Breast epithelium (tissue), 4 donors: Measurements from ENCODE around the gene OSBPL3. TPM values are rescaled to one million over a fixed set of nuclear protein-coding genes. Genes with fewer than 3 reads are reported as not detected.

ENCODE experiments used
- DNase-seq, 2 donors: peaks; one replicate each; pipeline ENCODE4 v3.0.0-alpha.2; 2019; ENCODE audit warnings: low spot score in 2 of 2
- H3K27ac ChIP-seq, 2 donors: fragments of 200-600 bp; sonication (generic) in 1 of 2; one replicate each; pipeline ENCODE4 v1.5.1; 2016 to 2019; ENCODE audit warnings: mild to moderate bottlenecking in 1 of 2
- H3K27me3 ChIP-seq, 2 donors: fragments of 200-600 bp; sonication (generic) in 1 of 2; one replicate each; pipeline versions ENCODE4 v1.5.1 to v1.6.0; 2017 to 2019; ENCODE audit warnings: control low read depth in 1 of 2, mild to moderate bottlenecking in 1 of 2
- H3K36me3 ChIP-seq: fragments of 200-600 bp; one replicate; pipeline ENCODE4 v1.5.1; 2019
- H3K4me1 ChIP-seq, 2 donors: fragments of 200-600 bp; sonication (generic); one replicate each; pipeline ENCODE4 v1.5.1; 2016 to 2019; ENCODE audit warnings: control low read depth in 1 of 2
- H3K4me3 ChIP-seq, 3 donors: fragments of 200-600 bp; sonication (generic); 1 replicate in 2 of 3; 2 replicates in 1 of 3; pipeline ENCODE4 v1.5.1; 2016 to 2019; ENCODE audit warnings: mild to moderate bottlenecking in 3 of 3, moderate library complexity in 2 of 3
- H3K9me3 ChIP-seq, 2 donors: fragments of 200-600 bp; sonication (generic) in 1 of 2; one replicate each; pipeline ENCODE4 v1.5.1; 2016 to 2019; ENCODE audit warnings: control low read depth in 1 of 2
- POLR2A ChIP-seq: fragments of 450-650 bp; IDR thresholded peaks from one replicate; pipeline ENCODE4 v1.6.1; 2016; ENCODE audit warnings: antibody characterized with exemption, mild to moderate bottlenecking, moderate library complexity
- POLR2AphosphoS5 ChIP-seq, 3 donors: sonication (generic); formaldehyde crosslinking; IDR thresholded peaks; one replicate each; pipeline ENCODE4 v1.6.1; 2017; ENCODE audit warnings: antibody characterized with exemption in 3 of 3
- intact Hi-C: fragments of 100-400 bp; cut with DNase I; formaldehyde crosslinking; loops from one replicate; pipeline ENCODE4 v1.15.1; 2023; ENCODE audit warnings: low total_unique reads
- total RNA-seq, 3 donors: library from RNA; depleted of rRNA; stranded (reverse); fragments of >200 nt; gene quantifications; one replicate each; pipeline ENCODE4 v1.1.0, GENCODE V29; 2016
- TF ChIP-seq, protein P1 (sequence below), 3 donors: fragments of 450-650 bp; IDR thresholded peaks; one replicate each; pipeline ENCODE4 v1.5.1; 2016 to 2017; ENCODE audit warnings: antibody characterized with exemption in 3 of 3, mild to moderate bottlenecking in 3 of 3, moderate library complexity in 3 of 3

OSBPL3 gene
- total RNA-seq, 3 donors from 2014 or later: 6.4 to 20.5 (median 8.5) TPM

DNA sequence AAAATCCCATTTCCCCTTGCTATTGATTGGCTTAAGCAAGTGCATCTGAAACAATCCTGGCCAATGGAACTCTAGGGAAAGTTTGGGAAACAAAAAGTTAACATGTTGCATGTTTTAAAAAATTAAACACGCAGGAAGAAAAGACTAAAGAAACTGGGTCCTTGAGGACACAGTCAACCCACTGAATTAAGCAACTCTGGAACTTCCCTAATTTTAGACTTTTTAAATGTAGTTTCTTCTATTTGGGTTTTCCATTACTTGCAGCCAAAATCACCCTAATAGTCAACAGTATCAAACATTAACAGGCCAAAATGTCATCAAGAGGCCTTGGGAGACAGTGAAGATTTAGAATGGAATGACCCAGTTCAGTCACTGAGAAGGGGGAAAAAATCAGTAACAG, 40.6 kb downstream of the OSBPL3 start:
- Histone ChIP-seq H3K27ac (no peak overlapping the region), H3K27me3 (no peaks in the 10 kb centered on the region), H3K36me3 (no peaks in the 10 kb centered on the region), H3K9me3 (no peaks in the 10 kb centered on the region), H3K4me3 (no peak overlapping the region), H3K4me1 (no peaks in the 10 kb centered on the region)
- TF ChIP-seq POLR2A (no peak), POLR2AphosphoS5 (IDR thresholded peaks at IDR 0.05) (no peak)
- TF ChIP-seq, protein P1, sequence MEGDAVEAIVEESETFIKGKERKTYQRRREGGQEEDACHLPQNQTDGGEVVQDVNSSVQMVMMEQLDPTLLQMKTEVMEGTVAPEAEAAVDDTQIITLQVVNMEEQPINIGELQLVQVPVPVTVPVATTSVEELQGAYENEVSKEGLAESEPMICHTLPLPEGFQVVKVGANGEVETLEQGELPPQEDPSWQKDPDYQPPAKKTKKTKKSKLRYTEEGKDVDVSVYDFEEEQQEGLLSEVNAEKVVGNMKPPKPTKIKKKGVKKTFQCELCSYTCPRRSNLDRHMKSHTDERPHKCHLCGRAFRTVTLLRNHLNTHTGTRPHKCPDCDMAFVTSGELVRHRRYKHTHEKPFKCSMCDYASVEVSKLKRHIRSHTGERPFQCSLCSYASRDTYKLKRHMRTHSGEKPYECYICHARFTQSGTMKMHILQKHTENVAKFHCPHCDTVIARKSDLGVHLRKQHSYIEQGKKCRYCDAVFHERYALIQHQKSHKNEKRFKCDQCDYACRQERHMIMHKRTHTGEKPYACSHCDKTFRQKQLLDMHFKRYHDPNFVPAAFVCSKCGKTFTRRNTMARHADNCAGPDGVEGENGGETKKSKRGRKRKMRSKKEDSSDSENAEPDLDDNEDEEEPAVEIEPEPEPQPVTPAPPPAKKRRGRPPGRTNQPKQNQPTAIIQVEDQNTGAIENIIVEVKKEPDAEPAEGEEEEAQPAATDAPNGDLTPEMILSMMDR (IDR thresholded peaks at IDR 0.05): no peak
- intact Hi-C loops: no loop called here
- no peak for DNase-seq

- TF ChIP-seq, protein P1 (IDR thresholded peaks at IDR 0.05): no peak
- TF ChIP-seq POLR2A (no peak), POLR2AphosphoS5 (IDR thresholded peaks at IDR 0.05) (no peak)
- H3K4me1 ChIP-seq: no peaks in the 10 kb centered on the region
- no peaks in the 10 kb centered on the region for H3K9me3 ChIP-seq
- H3K36me3 ChIP-seq: no peaks in the 10 kb centered on the region
- intact Hi-C loops: no loop called here
- H3K4me3 ChIP-seq: no peak overlapping the region
- H3K27ac ChIP-seq: no peak overlapping the region
- no peaks in the 10 kb centered on the region for H3K27me3 ChIP-seq
- DNase-seq: no peak
These were observed 43.7 kb downstream of the OSBPL3 start for GRCh38 chr7:24936121-24936824.

- no peaks in the 10 kb centered on the region for H3K27me3 ChIP-seq
- H3K27ac ChIP-seq: no peak overlapping the region
- TF ChIP-seq, protein P1 (IDR thresholded peaks at IDR 0.05): no peak
- TF ChIP-seq POLR2AphosphoS5 (IDR thresholded peaks at IDR 0.05) (no peak), POLR2A (no peak)
- H3K9me3 ChIP-seq: no peaks in the 10 kb centered on the region
- no peaks in the 10 kb centered on the region for H3K4me1 ChIP-seq
- DNase-seq: no peak
- no peak overlapping the region for H3K4me3 ChIP-seq
- no peaks in the 10 kb centered on the region for H3K36me3 ChIP-seq
- intact Hi-C loops: no loop called here
These were observed 46.7 kb downstream of the OSBPL3 start for GRCh38 chr7:24933298-24933697.

- no peak overlapping the region for H3K4me3 ChIP-seq
- no peaks in the 10 kb centered on the region for H3K36me3 ChIP-seq
- intact Hi-C loops: no loop called here
- H3K27me3 ChIP-seq: no peaks in the 10 kb centered on the region
- no peak for TF ChIP-seq POLR2A
- TF ChIP-seq, protein P1 (IDR thresholded peaks at IDR 0.05): no peak
- TF ChIP-seq POLR2AphosphoS5 (IDR thresholded peaks at IDR 0.05): no peak
- no peak for DNase-seq
- H3K4me1 ChIP-seq: no peaks in the 10 kb centered on the region
- H3K27ac ChIP-seq: no peak overlapping the region
- no peaks in the 10 kb centered on the region for H3K9me3 ChIP-seq
These were observed 47.2 kb downstream of the OSBPL3 start for GRCh38 chr7:24932815-24933214.

- no peak for DNase-seq
- no peak for TF ChIP-seq POLR2AphosphoS5 (IDR thresholded peaks at IDR 0.05)
- TF ChIP-seq POLR2A: no peak
- TF ChIP-seq, protein P1 (IDR thresholded peaks at IDR 0.05): no peak
- Histone ChIP-seq H3K36me3 (no peaks in the 10 kb centered on the region), H3K4me3 (no peak overlapping the region), H3K9me3 (no peaks in the 10 kb centered on the region), H3K4me1 (no peaks in the 10 kb centered on the region), H3K27me3 (no peaks in the 10 kb centered on the region), H3K27ac (no peak overlapping the region)
- intact Hi-C loops: no loop called here
These were observed 47.6 kb downstream of the OSBPL3 start for GRCh38 chr7:24932389-24932788.
